ENCODE data around the gene GREB1.

The GREB1 gene

GRCh38 chr2:11507517-11507916, 26.3 kb upstream of the GREB1 start:
- H2AFZ ChIP-seq, result no peak overlapping the region
- TF ChIP-seq, protein P1, sequence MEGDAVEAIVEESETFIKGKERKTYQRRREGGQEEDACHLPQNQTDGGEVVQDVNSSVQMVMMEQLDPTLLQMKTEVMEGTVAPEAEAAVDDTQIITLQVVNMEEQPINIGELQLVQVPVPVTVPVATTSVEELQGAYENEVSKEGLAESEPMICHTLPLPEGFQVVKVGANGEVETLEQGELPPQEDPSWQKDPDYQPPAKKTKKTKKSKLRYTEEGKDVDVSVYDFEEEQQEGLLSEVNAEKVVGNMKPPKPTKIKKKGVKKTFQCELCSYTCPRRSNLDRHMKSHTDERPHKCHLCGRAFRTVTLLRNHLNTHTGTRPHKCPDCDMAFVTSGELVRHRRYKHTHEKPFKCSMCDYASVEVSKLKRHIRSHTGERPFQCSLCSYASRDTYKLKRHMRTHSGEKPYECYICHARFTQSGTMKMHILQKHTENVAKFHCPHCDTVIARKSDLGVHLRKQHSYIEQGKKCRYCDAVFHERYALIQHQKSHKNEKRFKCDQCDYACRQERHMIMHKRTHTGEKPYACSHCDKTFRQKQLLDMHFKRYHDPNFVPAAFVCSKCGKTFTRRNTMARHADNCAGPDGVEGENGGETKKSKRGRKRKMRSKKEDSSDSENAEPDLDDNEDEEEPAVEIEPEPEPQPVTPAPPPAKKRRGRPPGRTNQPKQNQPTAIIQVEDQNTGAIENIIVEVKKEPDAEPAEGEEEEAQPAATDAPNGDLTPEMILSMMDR (IDR thresholded peaks at IDR 0.05), result no peak
- H3K4me1 ChIP-seq, result no peaks in the 10 kb centered on the region
- no peaks in the 10 kb centered on the region for H3K9me3 ChIP-seq (ENCODE audit: control insufficient read depth, low read length)
- no peak overlapping the region for H3K4me3 ChIP-seq (ENCODE audit: low read depth, low read length)
- no peaks in the 10 kb centered on the region for H3K36me3 ChIP-seq (ENCODE audit: control insufficient read depth, insufficient read depth, low read length)
- H3K27ac ChIP-seq, result no peak overlapping the region
- no peak overlapping the region for H3K9ac ChIP-seq
- no peak overlapping the region for H3K4me2 ChIP-seq (ENCODE audit: low read length)
- no peaks in the 10 kb centered on the region for H3K79me2 ChIP-seq
- H3K27me3 ChIP-seq (ENCODE audit: control insufficient read depth, insufficient read depth, low read length), result no peaks in the 10 kb centered on the region

DNA sequence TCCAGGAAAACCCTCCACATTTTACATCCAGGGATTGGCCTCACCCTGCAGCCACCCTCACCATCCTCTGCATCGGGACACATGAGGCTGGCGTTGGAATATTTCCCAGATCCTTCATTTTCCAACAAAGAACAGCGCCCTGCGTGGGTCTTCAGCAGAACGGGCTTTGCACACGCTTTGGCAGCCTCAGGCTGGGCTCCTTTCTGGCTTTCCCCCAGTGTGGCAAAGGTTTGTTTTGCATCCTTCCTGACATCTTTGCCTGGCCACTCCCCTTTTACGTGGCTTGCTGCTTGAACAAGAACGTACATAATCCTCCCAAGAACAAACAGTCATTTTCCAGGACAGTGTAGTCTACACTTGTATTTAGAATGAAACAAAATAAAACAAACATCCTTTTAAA, 25.6 kb upstream of the GREB1 start:
- no peak overlapping the region for H3K4me2 ChIP-seq (ENCODE audit: low read length)
- no peak overlapping the region for H3K4me3 ChIP-seq (ENCODE audit: low read depth, low read length)
- H3K4me1 ChIP-seq, result no peaks in the 10 kb centered on the region
- no peak overlapping the region for H3K27ac ChIP-seq
- no peak overlapping the region for H3K9ac ChIP-seq
- H3K27me3 ChIP-seq (ENCODE audit: control insufficient read depth, insufficient read depth, low read length), result no peaks in the 10 kb centered on the region
- no peaks in the 10 kb centered on the region for H3K79me2 ChIP-seq
- H2AFZ ChIP-seq, result no peak overlapping the region
- TF ChIP-seq, protein P1 (IDR thresholded peaks at IDR 0.05), result no peak
- no peaks in the 10 kb centered on the region for H3K36me3 ChIP-seq (ENCODE audit: control insufficient read depth, insufficient read depth, low read length)
- no peaks in the 10 kb centered on the region for H3K9me3 ChIP-seq (ENCODE audit: control insufficient read depth, low read length)

DNA sequence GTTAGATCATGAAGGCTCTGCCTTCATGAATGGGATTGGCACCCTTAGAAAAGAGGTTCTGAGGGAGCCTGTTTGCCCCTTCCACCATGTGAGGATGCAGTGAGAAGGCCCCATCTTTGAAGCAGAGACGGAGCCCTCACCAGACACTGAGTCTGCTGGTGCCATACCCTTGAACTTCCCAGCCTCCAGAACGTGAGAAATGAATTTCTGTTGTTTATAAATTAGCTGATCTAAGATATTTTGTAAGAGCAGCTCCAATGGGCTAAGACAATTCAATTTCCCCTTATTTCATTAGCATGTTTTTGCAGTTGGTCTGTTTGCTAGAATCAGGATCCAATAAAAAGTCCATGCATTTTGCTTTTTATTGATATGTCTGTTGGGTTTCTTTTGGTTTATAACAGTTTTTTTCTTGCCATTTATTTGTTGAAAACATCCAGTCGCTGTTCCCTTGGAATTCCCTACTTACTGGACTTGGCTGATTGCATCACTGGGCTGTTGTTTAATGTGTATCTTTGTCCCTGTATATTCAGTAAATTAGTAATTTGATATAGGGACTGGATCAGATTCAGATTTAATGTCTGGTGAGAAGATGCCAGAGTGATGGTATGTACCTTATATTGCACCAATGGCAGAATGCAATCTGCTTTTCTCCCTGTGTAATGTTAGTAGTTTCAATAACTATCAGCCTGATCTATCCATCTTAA, 24.0 kb upstream of the GREB1 start:
- H3K79me2 ChIP-seq, result no peaks in the 10 kb centered on the region
- TF ChIP-seq, protein P1 (IDR thresholded peaks at IDR 0.05), result no peak
- no peak overlapping the region for H3K9ac ChIP-seq
- H3K27me3 ChIP-seq (ENCODE audit: control insufficient read depth, insufficient read depth, low read length), result no peaks in the 10 kb centered on the region
- no peak overlapping the region for H3K27ac ChIP-seq
- no peak overlapping the region for H3K4me3 ChIP-seq (ENCODE audit: low read depth, low read length)
- H3K36me3 ChIP-seq (ENCODE audit: control insufficient read depth, insufficient read depth, low read length), result no peaks in the 10 kb centered on the region
- no peak overlapping the region for H3K4me2 ChIP-seq (ENCODE audit: low read length)
- no peaks in the 10 kb centered on the region for H3K9me3 ChIP-seq (ENCODE audit: control insufficient read depth, low read length)
- no peaks in the 10 kb centered on the region for H3K4me1 ChIP-seq
- no peak overlapping the region for H2AFZ ChIP-seq

GRCh38 chr2:11512431-11512830, 21.4 kb upstream of the GREB1 start:
- no peaks in the 10 kb centered on the region for H3K9me3 ChIP-seq (ENCODE audit: control insufficient read depth, low read length)
- H3K36me3 ChIP-seq (ENCODE audit: control insufficient read depth, insufficient read depth, low read length), result no peaks in the 10 kb centered on the region
- no peak overlapping the region for H3K4me3 ChIP-seq (ENCODE audit: low read depth, low read length)
- H3K9ac ChIP-seq, result no peak overlapping the region
- H3K79me2 ChIP-seq, result no peaks in the 10 kb centered on the region
- H2AFZ ChIP-seq, result no peak overlapping the region
- H3K4me2 ChIP-seq (ENCODE audit: low read length), result no peak overlapping the region
- H3K4me1 ChIP-seq, result no peaks in the 10 kb centered on the region
- H3K27me3 ChIP-seq (ENCODE audit: control insufficient read depth, insufficient read depth, low read length), result no peaks in the 10 kb centered on the region
- TF ChIP-seq, protein P1 (IDR thresholded peaks at IDR 0.05), result no peak
- no peak overlapping the region for H3K27ac ChIP-seq

DNA sequence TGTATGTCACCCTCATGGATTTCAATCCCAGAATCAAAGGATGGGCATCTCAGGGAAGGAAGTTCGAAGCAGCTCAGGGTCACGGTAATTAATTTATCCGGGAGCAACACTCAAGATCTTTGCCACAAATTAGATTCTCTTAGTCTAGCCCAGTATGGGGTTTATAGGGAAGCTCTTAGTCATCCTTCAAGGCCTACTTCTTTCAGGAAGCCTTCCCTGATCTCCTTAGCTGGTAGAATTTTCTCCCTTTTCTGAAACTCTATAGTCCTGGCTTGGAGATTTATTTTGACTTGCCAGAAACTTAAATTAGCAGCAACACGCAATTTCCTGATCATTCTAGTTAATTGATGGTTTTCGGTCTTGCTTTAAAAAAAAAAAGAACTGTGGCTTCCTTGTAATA, 20.5 kb upstream of the GREB1 start:
- Histone ChIP-seq H3K4me2 (ENCODE audit: low read length) (no peak overlapping the region), H3K27ac (no peak overlapping the region), H3K9ac (no peak overlapping the region), H3K4me1 (no peaks in the 10 kb centered on the region), H3K9me3 (ENCODE audit: control insufficient read depth, low read length) (no peaks in the 10 kb centered on the region), H3K27me3 (ENCODE audit: control insufficient read depth, insufficient read depth, low read length) (no peaks in the 10 kb centered on the region), H3K36me3 (ENCODE audit: control insufficient read depth, insufficient read depth, low read length) (no peaks in the 10 kb centered on the region), H3K4me3 (ENCODE audit: low read depth, low read length) (no peak overlapping the region), H3K79me2 (no peaks in the 10 kb centered on the region), H2AFZ (no peak overlapping the region)
- TF ChIP-seq, protein P1 (IDR thresholded peaks at IDR 0.05), result no peak
